Kidney tubule cell (primary cell): ENCODE measurements around the gene TMEM95.
"Not testable (repeated sequence)": the region's sequence is repeated elsewhere in the genome, so short reads cannot be mapped to it uniquely, and the experiment has no call there.

Source experiments
- DNase-seq: peaks from one replicate; pipeline ENCODE4 v3.0.0-alpha.2; 2018; ENCODE audit warnings: low spot score

The TMEM95 gene

DNA sequence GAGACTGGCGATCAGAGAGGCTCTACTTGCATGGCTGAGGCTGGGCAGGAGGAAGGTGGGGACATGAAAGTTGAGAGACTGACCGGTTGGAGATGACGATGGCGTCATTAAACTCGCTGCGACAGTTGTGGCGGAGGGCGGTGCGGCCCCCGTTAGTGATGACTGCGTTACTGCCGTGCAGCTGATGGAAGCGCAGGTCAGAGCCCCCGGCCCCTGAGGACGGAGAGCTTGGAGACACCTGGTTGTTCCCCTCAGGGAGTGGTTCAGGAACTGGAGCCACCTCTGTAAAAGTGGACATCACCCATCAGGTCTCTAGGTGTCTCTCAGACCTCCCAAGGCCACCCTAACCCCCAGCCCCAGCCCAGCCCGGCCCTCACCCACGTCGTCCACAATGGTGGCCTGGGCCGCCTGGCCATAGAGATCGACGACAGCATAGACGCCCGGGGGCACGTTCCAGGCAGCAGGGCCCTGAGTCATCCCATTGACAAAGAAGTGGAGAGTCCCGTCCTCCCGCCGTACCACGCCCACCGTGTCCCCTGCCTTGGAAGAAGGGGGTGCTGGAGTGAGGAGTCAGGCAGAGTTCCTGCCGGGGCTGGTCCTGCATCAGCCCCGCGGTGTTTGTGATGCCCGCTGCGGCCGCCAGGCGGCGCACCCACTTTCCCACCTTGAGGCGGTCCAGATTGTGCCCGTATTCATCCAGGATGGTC, 31.1 kb upstream of the TMEM95 start:
- DNase-seq = no peak

DNA sequence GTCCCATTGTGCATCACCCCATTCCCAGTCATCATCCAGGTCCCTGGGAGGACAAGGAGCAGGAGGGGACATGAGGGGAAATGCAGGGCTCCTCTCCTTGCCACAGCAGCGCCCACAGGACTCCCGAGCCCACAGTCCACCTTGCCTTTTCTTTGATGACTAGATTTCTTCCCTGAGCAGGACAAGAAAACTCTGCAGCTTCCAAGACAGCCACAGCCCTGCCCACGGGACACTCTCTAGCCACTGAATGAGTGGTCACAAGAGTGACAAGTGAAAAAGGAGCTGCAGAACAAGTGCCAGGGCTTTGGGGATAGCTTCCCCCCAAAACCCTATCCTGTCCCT, 30.5 kb upstream of the TMEM95 start:
- DNase-seq = no peak

DNA sequence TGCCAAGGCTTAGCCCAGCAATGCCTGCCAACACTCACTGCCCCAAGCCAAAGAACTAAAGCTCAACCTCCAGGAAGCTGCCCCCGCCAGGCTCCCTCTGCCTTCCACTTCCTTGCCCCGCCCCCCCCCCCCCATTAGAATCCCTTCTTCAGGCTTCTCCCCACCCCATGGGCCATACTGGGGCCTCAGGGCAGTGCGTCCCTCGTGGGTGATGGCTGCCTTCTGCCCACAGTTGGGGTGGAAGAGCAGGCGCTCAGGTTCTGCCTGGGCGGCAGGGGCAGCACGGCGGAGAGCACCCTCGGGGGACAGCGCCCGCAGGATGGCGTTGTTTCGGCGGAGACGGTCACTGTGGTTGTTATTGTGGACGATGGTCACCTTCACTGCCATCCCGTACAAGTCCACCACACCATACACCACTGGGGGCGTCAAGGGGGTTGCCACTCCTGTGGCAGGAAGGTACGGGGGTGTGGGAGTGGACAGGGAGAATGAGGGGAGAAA, 29.9 kb upstream of the TMEM95 start:
- no peak for DNase-seq

DNA sequence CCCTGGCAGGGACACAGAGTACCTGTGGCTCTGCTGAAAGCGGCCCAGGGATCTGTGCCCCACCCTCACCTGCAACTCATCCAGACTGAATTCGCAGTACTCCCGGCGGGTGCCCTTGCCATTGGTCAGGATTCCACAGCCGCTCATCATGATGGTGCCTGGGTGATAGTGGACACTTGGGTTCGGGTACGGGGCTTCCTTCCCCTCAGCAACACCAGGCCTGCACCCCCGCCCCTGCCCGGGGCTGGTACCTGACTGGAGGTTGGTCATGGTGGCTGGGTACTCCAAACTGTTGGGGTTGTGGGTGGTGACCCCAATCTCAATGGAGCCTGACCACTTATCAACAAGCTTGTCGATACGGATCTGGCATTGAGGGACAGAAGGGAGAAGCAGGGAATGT, 28.8 kb upstream of the TMEM95 start:
- DNase-seq = no peak

DNA sequence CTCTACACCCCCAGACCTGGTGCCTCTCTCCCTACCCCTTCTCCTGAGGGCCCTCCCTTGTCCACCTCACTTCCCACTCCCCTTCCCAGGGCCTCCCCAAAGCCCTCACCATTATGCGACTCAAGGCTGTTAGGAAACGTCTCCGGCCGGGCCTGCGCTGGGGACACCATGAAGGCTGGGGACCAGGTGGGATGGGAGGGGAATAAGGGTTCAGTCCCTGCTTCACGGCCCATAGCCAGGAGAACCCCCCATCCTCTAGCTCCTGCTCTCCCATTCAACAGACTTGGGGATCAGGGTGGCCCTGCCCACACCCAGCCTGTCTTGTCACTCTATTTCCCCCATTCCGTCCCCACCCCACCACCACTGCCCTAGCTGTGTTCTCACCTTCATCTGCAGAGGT, 27.9 kb upstream of the TMEM95 start:
- no peak for DNase-seq

DNA sequence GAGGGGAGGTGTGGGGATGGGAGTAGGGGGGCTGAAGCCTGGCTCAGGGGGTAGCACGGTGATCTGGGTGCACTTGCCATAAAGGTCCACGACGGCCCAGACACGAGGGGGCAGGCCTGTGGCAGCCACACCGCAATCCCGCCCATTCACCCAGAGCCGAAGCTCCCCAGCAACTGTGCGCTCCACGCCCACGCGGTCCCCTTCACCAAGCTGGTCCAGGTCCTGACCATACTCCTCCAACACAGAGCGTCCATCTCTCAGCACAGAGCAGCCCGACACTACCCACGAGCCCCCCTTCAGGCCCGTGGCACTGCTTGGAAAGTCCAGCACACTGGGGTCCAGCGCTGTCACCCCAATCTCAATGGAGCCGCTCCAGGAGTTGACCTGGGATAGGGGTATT, 27.5 kb upstream of the TMEM95 start:
- DNase-seq = no peak

DNA sequence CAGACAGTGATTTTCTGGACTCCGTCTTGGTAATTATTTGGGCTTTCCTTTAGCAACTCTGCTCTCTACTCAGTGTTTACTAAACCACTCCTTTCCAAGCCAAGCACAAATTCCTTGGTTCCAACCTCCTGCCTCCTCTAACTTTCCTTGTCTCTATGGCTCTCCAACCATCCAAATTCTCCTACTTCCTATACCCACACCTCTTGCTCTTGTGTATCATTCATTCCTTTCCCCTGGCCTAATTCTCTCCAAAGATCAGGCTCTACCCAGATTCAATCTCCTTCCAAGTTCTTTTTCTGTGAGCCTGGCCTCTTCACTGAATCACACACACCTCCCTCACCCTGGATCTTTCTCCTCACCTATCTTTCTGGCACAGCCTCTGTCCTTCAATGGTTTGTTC, 26.9 kb upstream of the TMEM95 start:
- no peak for DNase-seq

DNA sequence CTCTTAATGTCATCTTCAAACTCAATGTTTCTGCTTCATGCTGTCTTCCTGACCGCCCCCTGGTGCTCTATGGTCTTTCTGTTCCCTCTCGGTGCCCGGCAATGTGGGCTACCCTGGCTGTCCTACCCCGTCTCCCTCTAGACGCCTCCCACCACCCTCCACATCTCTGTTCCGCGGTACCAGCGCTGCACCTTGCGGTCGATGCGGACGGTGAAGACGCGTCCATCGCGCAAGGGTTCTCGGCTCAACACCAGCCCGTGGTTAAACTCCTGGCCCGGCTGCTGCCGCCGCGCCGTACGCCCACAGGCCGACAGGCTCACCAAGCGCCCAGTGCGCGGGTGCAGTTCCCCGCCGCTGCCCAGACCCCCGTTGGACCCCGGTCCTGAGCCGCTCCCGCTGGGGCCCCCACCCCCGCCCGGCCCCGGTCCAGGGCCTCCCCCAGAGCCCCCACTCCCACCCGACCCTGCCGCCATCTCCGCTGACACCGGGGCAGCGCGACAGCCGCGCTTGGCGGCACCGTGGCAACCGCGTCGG, 26.0 kb upstream of the TMEM95 start, which contains the start of gene NEURL4:
Gene NEURL4 (minus strand): TSS at position 496 of the 534 bp plus-strand sequence. CDS start 23 bp downstream, at position 473.
- no peak for DNase-seq

DNA sequence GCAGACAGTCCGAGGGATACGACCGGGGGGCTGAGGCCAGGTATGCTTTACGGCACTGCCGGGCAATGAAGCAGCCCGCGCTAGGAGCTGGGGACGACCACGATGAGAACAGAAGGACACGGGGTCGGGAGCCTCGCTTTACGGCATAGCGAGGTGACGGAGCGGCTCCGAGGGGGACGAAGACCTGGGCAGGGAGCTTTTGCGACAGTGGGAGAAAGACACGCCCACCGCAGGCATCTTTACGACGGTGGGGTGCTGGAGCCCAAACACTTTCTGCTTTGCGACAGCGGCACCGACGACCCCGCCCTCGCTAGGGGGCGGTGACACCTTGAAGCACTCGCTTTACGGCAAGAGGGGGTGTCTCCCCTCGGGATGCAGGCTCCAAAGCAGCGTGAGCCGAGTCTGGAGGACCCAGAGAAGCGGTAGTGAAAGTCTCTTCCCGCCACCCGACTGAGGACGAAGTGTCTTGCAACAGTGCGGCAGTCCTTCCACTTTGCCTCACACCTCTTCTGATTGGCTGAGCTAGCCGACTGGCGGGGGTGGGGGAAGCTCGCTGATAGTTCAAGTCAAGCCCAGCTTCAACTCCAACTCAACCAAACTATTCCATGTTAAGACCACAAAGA, 25.5 kb upstream of the TMEM95 start:
- DNase-seq = peak; percentile 99

DNA sequence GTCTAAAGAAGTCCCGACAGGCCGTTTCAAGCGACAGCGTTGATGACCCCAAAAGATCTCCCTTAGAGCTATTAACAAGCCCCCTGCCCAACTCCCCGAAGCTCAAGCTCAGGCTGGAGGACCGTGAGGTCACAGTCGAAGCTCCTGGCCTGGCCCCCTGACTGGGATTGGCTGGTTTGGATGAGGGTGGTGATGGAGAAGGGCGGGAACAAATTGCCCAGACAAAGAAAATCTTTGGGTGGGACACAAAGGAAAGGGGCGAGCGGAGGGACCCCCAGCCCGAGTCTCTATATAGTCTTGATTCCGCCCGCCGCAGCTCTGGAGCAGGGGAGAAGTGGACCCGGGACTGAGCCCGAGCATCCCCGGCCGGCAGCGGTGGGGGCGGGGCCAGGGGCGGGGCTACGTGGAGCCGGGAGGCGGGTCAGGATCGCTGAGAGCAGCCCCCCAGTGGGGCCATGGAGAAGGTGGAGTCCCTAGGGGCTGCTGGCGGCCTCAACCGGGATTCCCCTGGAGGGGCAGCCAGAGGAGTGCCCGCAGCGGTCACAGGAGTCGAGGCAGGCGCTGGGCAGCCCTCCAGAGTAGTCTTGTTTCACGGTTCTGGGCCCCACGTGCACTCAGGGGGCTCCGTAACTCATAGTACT, 24.8 kb upstream of the TMEM95 start:
- DNase-seq = peak; percentile 79

DNA sequence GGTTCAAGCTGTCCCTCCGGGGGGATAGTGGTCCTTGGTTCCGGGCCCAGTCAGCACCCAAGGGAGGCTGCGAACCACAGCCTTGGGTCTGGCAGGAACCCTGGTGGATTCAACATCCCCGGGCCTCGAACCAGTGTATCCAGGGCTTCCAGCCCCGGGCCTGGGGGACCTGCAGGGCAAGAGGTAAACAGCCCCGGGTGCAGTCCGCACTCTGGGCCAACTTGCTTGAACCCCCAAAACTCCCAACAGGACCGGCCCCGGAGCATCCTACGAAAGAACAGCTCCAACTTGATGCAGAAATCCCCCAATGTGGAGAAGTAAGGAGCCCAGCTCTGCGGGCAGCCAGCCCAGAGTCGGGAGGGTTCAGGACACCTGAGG, 24.3 kb upstream of the TMEM95 start:
- DNase-seq = no peak

DNA sequence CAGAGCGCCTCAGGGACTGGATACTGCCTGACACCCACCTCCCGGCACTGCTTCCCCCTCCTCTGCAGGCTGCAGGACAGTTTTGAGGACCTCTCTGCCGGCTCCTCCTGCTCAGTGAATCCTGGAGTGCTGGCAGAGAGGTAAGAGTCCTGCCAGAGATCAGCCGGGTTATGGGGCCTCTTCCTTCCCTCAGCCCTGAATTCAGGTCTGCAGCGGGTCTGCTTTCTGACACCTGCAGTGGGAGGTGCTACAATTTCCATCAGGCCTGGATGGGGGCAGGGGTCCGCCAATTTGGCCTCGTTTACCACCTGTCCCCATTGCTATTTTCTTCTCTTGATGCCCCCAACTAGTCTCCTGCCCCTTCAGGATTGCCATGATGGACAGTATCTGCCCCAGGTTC, 22.8 kb upstream of the TMEM95 start:
- DNase-seq = no peak

DNA sequence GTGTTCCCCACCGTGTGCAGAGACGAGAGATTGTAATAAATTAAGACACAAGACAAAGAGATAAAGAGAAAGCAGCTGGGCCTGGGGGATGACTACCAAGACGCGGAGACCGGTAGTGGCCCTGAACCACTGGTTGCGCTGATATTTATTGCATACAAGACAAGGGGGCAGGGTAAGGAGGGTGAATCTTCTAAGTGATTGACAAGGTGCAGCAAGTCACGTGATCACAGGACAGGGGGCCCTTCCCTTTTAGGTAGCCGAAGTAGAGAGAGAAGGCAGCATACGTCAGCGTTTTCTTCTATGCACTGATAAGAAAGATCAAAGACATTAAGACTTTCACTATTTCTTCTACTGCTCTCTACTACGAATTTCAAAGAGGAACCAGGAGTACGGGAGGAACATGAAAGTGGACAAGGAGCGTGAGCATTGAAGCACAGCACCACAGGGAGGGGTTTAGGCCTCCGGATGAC, 22.3 kb upstream of the TMEM95 start:
- DNase-seq = not testable (repeated sequence)

DNA sequence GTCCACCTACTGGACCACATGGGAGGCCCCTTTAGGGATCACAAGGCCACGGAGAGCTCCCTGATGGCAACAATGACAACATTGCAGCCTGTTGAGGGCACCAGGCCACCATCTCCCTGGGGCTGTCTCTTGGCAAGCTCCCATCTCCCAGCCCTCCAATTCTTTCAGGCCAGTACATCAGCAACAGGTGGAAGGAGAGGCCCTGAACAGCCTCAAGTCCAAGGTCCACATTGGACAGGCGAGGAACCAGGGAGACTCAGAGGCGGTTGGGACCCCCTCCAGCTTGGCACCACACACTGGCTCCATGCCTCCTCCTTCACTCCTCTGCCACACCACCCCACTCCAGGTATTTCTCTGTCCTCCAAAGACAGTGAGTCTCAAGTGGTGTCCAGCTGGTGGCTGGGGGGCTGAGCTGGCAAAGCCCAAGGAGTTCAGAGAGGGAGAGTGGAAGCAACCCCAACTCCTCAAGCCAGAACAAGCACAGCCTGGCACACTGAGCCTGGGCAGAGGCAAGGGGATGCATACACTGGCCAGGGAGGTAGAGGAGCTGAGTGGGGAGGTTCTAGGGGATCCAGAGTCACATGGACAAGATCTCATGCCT, 19.9 kb upstream of the TMEM95 start:
- no peak for DNase-seq

DNA sequence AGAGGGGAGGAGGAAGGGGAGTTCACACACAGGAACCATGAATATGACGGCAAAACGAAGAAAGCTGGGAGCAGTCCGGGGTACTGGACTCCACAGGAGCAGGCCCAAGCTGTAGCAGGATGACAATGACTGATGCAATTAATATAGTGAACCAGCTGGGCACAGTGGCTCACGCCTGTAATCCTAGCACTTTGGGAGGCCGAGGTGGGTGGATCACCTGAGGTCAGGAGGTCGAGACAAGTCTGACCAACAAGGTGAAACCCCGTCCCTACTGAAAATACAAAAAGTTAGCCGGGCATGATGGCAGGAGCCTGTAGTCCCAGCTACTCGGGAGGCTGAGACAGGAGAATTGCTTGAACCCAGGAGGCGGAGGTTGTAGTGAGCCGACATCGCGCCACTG, 19.2 kb upstream of the TMEM95 start:
- DNase-seq = not testable (repeated sequence)

DNA sequence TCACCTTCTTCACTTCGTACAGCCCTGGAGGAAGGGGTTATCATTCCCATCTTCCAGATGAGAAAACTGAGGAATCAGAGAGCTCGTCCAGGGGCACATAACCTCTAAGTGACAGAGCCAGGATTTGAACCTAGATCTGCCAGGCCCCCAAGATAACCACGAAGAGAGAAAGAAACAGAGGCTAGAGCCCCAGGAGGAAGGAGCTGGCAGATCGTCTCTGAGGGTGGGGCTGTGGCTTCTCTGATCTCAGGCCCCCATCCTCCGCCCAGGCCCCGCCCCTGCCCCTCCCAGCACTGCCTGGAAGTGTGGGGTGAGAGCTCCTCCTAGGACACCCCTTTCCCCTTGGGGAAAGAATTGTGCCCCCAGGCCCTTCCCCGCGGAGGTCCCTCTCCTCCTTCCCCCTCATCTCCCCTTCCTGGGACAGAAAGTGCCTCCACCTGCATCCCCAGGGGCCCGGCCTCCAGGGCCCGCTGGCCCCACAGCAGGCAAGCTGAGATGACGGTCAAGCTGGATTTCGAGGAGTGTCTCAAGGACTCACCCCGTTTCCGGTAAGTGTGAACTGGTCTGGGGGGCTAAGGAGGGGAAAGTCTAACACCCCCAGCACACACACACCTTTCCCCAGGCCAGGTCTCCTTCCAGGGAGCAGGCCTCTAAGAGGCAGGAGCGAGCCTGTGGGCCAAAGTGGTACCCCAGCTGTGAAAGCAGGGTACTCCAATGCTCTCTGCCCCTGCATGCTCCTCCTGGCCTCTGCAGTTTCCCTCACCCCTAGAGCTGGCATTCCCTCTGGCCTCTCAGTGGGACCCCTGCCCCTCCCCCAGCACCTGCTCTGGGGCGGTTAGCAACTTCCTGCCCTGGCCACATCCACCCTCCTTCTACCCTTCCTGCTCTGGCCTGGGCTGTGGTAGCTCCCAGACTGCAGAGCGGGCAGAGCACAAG, 18.4 kb upstream of the TMEM95 start, which contains the start of gene ACAP1:
Gene ACAP1 (plus strand): TSS at position 290 of the 936 bp plus-strand sequence. CDS start 206 bp downstream, at position 496.
- no peak for DNase-seq

DNA sequence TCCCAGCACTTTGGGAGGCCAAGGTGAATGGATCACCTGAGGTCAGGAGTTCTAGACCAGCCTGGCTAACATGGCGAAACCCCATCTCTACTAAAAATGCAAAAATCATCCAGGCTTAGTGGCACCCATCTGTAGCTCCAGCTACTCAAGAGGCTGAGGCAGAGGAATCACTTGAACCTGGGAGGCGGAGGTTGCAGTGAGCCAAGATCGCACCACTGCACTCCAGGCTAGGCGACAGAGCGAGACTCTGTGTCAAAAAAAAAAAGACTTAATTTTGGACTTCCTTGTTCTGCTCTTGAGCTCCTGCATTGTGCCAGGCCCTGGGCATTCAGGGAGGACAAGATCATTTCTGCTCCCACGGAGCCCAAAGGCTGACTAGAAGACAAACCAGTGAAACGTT, 17.4 kb upstream of the TMEM95 start:
- not testable (repeated sequence) for DNase-seq

DNA sequence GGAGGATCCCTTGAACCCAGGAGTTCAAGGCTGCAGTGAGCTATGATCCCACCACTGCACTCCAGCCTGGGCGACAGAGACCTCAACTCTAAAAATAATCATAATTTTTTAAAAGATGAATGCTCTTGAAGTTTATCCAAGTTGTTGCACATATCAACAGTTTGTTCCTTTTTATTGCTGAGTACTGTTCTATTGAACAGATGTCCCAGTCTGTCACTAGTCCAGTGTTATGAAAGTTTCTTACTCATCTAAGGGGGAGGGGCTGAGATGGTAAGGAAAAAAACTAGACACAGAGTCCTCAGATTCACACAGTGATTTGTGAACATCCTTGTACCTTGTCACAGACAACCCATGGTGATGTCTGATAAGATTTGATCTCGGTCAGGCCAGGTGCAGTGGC, 14.8 kb upstream of the TMEM95 start:
- no peak for DNase-seq

DNA sequence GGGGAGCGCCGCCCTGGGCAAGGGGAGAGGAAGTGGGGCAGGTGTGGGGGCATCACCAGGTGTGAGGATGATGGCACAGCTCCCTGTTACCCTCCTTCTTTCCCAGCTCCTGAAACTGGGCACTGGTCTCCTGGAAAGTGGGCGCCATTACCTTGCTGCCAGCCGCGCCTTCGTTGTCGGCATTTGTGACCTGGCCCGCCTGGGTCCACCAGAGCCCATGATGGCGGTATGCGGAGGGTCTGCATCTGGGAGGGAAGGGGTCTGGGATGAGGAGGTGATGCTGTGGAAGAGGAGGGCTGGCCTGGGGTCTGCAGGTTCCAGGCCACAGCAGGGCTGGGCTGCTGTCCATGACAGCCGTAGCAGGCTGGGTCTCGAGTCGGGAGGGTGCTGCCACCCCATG, 13.1 kb upstream of the TMEM95 start:
- no peak for DNase-seq

DNA sequence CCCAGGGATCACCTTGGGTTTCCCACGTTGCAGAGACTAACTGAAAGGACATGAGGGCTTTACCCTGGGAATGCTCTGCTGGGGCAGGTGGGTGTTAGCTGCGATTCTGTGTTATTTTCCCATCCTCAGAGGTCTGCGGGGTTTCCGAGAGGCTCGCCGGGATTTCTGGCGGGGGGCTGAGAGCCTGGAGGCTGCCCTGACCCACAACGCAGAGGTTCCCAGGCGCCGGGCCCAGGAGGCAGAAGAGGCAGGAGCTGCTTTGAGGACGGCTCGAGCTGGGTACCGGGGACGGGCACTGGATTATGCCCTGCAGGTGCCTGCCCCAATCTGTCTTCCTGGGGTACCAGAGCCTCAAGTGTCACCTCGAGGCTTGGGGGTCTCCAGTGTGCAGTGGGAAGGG, 11.7 kb upstream of the TMEM95 start:
- DNase-seq = no peak
